ENCODE measurements around the gene GLYR1.

DNA sequence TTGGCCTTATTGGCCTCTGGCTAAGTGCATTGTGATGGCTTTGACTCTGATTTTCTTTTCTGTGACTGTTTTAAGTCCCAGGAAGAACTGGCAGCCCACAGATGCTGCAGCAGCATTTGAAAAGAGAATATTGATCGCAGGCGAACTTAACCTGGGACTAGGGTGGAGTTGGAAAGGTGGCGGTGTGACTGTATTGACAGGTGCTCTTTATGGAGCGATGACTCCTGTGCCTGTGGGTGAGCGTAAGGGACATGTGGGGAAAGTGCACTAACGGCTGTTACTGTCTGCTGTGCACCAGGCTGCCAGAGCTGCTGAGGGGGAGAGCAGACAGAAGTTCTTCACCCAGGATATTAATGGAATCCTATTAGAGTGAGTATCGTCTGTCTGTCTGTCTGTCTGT is 21.4 kb upstream of the GLYR1 start:
- TF ChIP-seq SP1 (IDR thresholded peaks at IDR 0.05) (no peak), ARNT (IDR thresholded peaks at IDR 0.05) (no peak), NFRKB (IDR thresholded peaks at IDR 0.05) (no peak), FOXM1 (IDR thresholded peaks at IDR 0.05; ENCODE audit: borderline replicate concordance) (no peak), CTBP1 (IDR thresholded peaks at IDR 0.05; ENCODE audit: borderline replicate concordance) (no peak), ZNF384 (IDR thresholded peaks at IDR 0.05) (no peak), FOXA1 (IDR thresholded peaks at IDR 0.05) (no peak), FOXK2 (IDR thresholded peaks at IDR 0.05) (no peak), BHLHE40 (IDR thresholded peaks at IDR 0.05; ENCODE audit: borderline replicate concordance) (no peak), SUZ12 (IDR thresholded peaks at IDR 0.05) (no peak), TARDBP (IDR thresholded peaks at IDR 0.05) (no peak), HDGF (IDR thresholded peaks at IDR 0.05; ENCODE audit: borderline replicate concordance) (no peak), ELF4 (IDR thresholded peaks at IDR 0.05) (no peak)

Data from HEK293T (cell line).